Hematopoietic multipotent progenitor cell treated with erythropoietin and hydrocortisone succinate and interleukin-3 and kit ligand, for 4 days (in vitro differentiated cells): Measurements from ENCODE around the gene CD9.
"Not testable (repeated sequence)": the region's sequence is repeated elsewhere in the genome, so short reads cannot be mapped to it uniquely, and the experiment has no call there.

Source experiments
- DNase-seq: peaks from one replicate; pipeline ENCODE4 v3.0.0-alpha.2; 2015

Gene CD9

DNA sequence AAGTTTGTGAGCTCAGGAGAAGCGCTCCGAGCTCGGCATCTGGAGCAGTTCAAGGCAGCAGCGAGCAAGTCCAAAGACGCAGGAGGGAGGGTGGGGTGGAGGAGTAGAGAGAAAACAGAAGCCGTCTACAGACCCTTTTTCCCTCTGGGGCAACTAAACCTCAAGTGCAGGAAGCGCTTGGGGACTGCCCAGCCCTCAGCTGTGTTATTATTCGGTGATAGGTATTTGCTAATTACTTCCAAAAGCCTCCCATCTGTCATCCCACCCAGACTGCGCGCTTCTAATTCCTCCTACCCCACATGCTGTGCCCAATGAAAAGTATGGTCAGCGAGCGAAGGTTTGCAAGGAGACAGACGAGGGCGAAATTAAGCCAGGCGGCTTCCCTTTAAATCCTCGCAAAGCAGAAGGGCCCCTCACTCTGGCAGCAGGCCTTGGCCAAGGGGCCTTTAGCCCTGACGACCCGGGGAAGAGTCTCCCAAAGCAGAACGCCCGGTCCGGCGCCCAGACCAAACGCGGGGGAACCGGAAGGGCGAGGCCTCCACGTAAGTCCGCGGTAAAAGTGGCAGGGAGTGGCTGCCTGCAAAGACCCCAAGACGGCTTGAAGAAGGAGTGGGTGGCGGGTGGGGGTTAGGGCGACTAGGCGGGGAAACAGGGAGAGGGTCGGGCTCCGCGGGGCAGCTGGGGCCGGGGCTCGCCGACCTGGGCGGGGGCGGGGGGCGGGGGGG, 507 bp upstream of the CD9 start:
- DNase-seq: peak; percentile 59

DNA sequence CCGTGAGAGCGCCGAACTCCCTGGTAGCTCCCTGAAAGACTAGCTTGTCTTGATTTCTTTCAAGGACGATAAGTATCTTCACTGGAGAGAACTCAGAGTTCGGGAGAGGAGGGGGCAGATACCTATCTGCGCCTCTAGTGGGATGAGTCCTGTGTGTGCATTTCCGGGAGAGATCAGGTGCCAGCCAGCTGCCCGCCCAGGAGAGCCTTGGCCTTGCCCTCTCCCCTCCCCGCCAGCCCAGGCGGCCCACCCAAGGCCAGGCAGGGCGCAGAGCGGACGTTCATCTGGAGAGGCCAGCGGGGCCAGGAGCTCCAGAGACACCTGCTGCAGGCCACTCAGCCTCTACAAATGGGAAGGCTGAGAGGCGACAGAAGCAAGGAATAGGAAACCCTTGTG, 1.0 kb downstream of the CD9 start:
- DNase-seq: no peak

DNA sequence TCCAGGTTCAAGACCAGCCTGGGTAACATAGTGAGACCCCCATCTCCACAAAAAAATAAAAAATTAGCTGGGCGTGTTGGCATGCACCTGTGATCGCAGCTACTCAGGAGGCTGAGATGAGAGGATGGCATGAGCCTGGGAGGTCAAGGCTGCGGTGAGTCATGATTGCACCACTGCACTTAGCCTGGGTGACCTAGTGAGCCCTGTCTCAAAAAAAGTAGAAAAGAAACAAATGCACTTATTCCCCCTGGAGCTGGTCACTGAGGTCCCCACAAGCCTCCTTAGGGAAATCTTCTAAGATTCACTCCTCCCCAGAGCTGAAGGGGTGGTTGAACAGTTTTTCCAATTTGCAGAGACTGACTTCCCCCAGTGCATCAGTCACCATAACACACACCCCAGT, 1.6 kb downstream of the CD9 start:
- DNase-seq: no peak

DNA sequence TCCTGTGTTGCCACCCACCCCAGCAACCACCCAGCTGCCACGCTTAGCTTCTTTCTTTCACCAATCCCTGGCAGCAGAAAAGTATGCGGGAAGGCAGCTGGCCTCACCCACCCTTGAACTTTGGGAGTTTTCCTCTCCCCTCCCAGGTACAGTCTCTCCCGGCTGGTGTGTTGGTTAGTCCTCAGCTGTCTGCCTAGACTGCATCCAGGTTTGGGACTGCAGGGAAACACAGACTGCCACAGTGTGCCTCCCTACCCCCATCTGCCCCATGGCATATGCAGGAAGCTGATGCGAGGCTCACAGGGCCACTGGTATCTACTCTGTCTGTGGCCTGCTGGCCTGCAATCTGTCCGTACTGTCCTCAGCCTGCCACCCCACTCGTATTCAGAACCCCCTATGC, 2.1 kb downstream of the CD9 start:
- DNase-seq: no peak

DNA sequence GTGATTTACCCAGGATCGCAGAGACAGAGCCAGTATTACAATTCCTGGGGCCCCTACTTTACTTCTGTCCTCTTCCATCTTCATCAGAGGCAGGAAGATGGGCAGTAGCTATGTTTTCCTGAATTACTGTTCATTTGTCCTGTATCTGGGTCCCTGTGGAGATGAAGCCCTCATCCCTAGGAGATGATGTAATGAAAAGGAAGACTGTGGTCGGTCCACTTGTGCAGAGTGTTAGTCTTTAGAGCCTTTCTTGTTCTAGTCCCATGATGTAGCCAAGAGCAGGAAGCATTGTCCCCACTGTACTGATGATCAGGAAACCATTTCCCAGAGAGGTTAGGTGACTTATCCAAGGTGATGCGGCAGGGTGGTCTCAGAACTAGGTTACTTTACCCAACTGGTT, 2.6 kb downstream of the CD9 start:
- no peak for DNase-seq

DNA sequence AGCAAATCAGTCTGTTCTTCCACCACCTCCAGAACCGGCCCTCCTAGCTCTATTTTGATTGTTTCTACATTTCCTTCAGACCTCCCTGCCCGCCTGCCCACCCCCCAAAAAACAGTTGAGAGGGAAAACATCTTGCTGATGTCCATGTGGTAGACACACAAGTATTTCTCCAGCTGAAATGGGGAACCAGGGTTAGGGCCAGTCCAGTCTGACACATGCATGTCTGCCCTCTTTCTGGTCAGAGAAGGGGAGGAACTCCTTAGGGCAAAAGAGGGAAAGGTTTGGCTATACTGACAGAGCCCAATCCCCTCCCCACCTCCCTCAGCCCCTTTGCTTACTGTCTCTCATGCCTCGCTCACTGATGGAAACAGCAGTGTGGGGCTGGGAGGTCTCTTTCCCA, 3.4 kb downstream of the CD9 start:
- no peak for DNase-seq

DNA sequence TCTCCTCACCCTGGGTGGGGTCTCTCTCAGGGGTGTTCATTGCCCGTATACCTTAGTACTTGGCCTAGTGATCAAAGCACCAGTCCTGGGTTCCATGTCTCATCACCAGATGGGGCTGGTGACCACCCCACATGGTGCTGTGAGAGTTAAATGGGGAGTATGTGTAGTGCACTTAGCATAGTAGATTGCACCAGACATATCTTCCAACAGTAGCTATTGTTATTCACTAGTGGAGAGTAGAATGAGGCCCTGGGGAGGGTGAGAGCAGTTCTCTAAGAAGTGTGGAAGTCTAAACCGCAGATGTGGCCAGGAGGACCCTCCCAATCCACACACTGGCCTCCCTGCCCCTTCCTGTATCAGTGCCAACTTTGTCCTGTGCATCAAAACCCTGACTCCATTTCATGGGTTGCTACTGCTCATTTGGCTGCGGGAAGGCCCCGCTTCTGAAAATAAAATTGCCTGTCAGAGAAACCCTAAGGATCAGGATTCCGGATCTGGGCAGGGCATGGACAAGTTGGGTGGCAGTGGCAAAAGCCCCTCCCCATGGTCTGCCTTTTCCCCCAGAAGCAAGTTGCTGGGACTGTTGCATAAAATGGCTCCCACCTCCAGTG, 4.4 kb downstream of the CD9 start:
- DNase-seq: peak; percentile 61

DNA sequence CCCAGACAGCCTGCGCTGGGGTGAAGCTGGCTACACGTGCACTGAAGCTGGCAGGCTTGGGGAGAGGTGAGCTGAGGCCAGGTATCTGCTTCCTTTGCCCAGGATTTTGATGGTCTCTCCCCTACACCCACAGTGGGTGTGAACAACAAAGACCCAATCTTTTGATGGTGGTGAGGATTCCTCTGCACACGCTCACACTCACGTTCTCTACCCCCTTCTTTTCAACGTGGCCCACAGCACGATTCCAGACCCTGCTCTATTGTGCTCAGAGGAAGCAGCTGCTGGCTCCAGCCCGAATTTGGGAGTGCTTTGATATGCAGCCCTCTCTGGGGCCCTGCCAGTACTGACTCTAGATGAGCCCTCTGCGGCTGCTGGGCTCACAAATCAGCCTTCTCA, 4.9 kb downstream of the CD9 start:
- DNase-seq: no peak

DNA sequence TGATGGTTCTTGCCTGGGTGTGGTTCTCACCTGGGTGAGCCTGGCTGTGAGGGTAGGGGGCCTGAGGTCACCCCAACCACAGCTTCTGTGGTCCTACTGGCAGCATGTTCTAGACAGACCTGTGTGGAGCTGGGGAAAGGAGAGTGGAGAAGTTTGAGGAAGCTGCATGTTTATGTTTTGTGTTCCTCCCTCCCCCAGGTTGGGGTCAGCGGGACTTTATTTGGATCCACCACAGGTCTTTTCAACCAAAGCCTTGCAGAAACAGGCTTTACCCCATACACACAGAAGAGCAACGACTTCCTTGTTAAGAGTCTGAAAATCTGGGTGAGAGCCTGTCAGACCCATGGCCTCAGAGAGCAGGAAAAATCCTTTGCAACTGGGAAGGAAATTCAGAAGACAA, 5.6 kb downstream of the CD9 start:
- DNase-seq: no peak

DNA sequence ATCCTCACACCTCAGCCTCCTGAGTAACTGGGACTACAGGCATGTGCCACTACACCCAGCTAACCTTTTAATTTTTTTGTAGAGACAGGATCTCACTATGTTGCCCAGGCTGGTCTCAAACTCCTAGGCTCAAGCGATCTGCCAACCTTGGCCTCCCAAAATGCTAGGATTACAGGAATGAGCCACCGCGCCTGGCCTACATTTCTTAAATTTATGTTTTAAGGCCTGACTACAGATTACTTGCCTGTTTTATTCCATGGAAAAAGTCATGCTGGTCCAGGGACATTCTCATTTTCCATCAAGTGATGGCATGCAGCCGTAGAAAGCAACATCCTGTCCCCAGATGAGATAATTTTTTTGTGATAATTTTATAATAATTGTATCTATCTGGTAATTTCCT, 6.1 kb downstream of the CD9 start:
- no peak for DNase-seq

DNA sequence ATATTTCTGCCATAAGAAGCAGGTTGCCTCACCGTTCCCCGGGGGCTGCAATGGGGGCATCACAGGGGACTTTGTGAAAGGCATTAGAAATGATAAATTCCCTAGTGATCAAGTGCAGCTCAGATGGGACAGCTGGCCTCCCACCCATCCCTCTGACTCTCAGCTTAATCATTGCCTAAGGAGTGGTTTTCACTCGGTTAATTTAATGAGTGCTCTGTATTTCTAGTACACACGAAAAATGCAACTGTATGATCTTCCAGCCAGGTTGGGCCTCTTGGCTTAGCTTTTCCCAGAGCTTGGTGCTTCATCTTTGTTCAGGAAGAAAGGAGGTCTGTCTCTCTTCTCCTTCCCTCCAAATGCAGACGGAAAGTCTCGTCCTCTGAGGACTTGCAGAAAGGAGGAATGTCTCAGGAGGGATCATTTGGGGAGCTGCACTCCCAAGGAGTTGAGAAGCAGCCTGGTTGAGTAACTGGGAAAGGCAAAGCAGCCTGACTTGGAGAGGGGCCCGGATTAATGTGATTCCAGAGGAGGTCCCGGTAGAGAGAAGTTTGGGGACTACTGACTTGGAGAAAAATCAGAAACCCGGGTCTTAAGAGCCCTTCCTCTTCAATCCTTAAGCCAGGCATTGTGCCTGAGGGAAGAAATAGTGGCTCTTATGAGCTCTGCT, 7.2 kb downstream of the CD9 start:
- DNase-seq: no peak

DNA sequence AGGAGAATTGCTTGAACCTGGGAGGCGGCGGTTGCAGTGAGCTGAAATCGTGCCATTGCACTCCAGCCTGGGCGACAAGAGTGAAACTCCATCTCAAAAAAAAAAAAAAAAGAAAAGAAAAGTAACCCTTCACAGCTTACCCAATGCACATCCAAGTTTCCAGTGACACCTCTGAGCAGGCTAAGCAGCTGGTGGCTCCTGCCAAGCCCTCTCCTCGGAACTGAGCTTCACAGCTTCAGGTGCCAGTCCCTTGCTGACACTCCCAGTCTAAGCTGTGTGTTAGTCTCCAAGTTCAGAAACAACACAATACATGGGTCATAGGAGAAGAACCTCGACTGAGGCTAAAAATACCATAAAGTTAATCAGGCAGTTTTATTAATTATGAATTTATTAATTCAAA, 7.9 kb downstream of the CD9 start:
- DNase-seq: no peak

DNA sequence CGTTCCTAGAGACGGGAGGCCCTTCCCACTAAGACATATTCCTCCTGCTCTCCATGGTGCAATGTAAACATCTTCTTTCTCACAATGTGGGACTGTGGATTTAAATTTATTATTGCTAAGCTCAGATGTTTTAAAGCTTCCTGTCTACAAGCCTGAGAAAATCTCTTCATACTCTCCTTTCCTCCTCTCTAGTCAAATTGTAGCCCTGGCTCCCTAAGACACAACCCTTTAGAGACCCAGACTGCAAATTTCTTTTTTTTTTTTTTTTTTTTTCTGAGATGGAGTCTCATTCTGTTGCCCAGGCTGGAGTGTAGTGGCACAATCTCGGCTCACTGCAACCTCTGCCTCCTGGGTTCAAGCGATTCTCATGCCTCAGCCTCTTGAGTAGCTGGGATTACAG, 9.2 kb downstream of the CD9 start:
- not testable (repeated sequence) for DNase-seq

DNA sequence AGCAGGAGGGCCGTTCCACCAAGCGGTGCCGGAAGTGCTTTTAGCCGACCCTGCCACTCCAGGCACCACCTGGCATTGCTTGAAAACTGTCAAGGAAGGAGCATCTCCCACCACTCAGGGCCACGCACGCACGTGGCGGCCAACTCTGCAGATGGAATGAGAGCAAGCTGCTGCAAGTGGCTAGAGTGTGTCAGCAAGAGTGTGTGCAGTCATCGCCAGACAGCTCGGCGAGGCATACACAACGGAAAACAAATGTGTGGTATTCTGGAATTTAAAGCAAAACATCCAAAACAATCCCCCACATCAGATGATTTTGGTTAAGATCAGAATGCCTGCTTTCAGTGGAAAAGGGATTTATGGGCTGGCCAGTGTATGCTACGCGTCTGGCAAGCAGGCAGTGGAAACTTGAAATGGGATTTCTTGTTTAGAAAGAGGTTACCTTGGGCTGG, 11.2 kb downstream of the CD9 start:
- DNase-seq: no peak

DNA sequence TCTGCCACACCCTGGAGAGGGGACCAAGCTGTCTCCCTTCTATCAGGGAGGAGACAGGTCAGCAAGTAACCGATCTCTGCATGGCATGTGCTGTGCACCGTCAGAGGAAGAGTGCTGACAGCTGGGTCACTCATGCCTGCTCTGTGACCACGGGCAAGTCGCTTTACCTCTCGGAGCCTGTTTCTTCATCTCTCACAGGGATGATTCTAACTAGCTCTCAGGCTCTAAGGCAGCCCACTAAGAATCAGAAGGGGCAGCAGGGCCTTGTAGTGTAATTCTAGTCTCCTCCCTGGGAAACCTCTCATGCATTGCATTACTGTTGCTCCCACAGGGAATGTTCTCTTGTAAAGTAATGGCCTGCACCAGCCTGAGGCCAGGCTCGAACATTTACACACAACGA, 11.9 kb downstream of the CD9 start:
- no peak for DNase-seq

DNA sequence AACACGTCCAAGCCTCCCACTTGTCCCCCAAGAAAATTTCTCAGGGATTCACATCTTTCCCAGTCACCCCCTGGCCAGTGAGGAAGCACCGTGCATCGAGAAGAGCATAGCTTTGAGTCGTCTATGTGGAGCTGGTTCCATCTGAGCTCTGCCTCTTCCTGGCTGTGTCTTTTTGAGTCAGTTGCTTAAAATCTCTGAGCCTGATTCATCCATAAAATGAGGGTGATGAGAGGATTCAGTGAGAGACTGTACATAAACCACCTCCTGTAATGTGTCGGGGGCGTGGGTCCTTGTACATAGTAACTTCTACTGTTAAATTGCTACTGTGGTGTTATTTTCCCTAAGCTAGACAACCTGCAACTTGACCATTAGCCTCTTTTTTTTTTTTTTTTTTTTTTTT, 13.8 kb downstream of the CD9 start:
- DNase-seq: no peak

DNA sequence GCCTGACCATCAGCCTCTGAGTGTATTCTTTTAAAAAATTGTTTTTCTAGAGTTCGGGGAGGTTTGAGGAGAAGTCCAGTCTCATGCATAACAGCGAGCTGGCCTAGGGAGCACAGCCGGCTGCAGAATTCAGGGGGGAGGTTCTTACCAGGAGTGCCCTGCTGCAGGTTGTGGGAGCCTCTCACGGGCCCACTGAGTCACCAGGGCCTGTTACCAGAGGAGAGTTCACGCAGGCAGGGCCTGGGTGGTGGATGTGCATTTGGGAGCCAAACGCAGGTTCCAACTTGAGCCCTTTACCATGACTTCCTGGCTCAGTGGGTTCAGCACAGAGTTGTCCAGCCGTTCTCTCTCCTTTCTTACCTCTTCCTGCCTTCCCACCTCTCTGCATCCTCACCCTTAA, 14.4 kb downstream of the CD9 start:
- no peak for DNase-seq

DNA sequence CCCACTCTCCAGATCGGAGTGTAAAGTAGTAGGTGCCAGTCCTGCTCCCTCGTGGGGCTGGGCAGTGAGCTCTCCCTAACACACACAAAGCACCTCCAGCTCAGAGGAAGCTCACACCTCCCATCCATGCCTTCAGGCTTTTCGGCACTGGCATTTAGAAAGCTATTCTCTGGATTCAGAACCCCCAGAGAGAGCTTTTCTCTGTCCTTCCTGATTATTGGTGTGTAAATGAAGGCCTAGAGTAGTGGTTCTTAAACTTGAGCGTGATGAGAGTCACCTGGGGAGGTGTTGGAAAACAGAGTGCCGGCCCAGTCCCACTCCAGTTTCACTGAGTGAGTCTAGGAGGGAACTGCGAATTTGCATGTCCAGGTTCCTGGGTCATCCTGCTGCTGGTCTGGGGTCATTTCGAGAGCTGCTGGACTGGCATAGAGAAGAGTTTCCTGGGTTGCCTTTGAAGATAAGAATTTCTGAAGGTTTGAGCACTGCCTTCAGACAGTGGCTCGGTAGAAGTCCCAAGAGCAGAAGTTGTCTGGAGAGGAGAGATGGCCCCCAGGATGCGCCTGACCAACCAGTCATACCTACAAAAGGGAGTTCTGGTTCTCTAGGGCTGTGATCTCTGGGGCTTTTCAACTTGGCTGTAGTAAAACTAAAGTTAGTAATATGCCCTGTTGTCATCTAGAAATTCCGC, 15.1 kb downstream of the CD9 start:
- no peak for DNase-seq

DNA sequence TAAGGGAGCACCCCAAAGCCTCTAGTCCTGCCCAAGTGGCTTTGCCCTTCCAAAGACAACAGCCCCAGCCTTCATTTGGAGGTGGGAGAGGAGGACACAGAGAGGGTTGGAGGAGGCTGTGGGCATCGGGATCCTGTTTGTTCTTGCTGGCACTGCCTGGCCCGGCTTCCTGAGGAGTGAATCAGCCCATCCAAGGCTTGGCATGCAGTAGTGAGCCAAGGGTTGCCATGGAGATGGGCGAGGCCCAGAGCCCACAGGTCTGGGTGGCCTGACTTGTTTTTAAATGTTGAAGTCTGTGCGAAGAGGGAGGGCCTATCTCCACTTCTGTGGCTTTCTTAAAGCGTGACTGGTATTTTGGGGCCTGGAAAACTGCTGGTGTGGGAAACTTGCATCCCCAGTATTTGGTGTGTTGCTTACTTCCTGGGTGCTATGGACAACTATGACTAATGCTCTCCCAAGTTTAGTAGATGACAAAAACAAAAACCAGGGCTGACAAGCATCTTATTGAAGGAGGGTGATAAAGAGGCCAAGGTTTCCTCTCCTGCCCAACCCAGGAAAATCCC, 15.8 kb downstream of the CD9 start:
- DNase-seq: peak; percentile 79

DNA sequence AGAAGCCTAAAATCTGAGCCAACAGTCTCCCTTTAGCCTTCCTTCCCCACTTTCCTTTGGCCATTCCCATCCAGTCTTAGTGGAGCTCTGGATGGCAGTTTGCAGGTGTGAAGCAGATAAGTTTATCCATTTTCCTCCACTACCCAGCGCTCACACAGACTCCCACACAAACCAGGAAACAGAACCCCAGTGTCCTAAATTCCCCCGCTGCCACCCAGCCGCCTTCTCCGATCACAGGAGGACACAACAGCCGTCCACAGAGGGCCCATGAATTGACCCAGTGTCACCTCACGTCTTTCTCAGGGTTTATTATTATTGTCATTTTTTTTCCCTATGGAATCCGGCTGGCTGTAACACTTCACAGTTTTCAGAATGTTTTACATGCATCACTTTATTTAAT, 16.4 kb downstream of the CD9 start:
- DNase-seq: no peak

DNA sequence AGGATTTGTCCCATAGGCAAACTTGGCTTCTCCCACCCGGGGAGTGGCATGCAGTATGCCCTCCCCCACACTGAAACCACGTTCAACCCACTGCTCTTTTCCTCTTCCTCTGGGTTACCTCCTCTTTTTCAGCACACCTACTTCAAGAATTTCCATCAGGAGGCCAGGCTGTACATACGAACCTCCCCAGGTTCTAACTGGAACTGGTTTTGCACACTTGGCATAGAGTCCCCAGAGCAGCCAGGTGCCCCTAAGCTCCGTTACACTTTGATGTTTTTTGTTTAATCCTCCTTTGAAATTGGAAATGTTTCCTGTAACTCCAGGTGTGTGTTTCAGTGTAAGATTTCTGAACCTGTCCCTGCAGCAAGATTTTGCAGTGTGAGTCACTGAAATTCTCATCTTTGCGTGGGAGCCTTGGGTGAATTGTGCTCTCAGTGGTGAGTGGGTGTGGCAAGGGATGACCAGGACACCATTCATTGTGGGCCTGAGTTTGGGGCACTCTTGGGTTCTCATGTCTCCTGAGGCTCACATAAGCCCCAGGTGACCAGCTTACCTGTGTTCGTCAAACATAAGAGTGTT, 18.2 kb downstream of the CD9 start:
- no peak for DNase-seq

DNA sequence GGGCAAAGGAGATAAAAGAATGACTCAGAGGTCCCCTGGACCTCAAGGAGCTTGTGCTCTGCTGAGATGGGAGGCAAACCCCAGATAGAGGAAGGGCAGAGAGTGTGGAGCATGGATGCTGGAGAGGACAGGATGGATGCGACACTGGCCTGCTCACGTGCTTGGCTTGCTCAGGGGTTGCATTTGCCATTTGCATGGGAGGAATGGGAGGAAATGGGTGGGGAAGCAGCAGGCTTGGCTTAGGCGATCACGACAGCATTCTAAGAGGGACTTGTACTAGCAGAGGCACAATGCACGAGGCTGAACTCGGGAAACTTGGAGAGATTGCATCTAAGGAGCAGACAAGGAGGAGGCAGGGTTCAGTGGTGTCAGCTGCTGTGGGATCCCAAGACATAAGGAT, 19.8 kb downstream of the CD9 start:
- no peak for DNase-seq

DNA sequence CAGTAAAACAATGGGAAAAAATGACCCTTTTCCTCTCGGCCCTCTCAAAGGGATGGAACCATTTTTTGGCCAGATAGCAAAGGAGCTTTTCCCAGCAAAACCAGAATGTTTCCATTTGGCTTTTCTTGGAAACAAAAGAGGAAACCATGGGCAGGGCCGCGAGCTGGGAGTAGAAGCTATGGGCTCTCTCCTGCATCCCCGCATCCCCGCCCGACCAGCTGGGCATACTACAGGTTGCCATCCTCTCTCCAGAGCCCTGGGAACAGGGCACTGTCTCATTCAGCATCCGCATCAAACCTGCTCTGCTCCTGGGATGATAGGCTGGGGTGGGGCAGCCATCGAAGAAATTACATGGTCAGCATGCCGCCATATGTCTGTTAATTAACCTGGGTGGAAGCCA, 20.9 kb downstream of the CD9 start:
- DNase-seq: no peak
